ENCODE data around the gene IQSEC1. TPM values are rescaled to one million over a fixed set of nuclear protein-coding genes. Genes with fewer than 3 reads are reported as not detected.
A peak's percentile ranks its signal among the peaks of the same experiment; 100 is the strongest.

Gene IQSEC1
- total RNA-seq, 2 donors from 2014 or later: 57.5 to 63.9 TPM

- Histone ChIP-seq H3K9me3 (no peaks in the 10 kb centered on the region), H3K27ac (peak overlapping the region; percentile 86 to 87), H3K4me1 (peaks cover 0 to 92% of the 10 kb centered on the region in 2 donors), H3K36me3 (no peaks in the 10 kb centered on the region), H3K4me3 (peak overlapping the region; percentile 68 to 88), H3K27me3 (no peaks in the 10 kb centered on the region)
- TF ChIP-seq CTCF (IDR thresholded peaks at IDR 0.05): no peak
- DNase-seq (ENCODE audit: low spot score): no peak
Measured at GRCh38 chr3:12965999-12966846, 107.0 kb downstream of the IQSEC1 start.

- Histone ChIP-seq H3K9me3 (no peaks in the 10 kb centered on the region), H3K36me3 (no peaks in the 10 kb centered on the region), H3K27ac (peak overlapping the region; percentile 15 to 47), H3K27me3 (no peaks in the 10 kb centered on the region), H3K4me3 (no peak overlapping the region), H3K4me1 (peaks cover 0 to 95% of the 10 kb centered on the region in 2 donors)
- no peak for DNase-seq (ENCODE audit: low spot score)
- TF ChIP-seq CTCF (IDR thresholded peaks at IDR 0.05): no peak
Measured at GRCh38 chr3:12964711-12965612, 108.3 kb downstream of the IQSEC1 start.

- H3K4me1 ChIP-seq: peaks cover 0 to 95% of the 10 kb centered on the region in 2 donors
Measured at GRCh38 chr3:12963922-12964701, 109.1 kb downstream of the IQSEC1 start.

GRCh38 chr3:12963231-12963896 is 109.9 kb downstream of the IQSEC1 start:
- peaks cover 0 to 95% of the 10 kb centered on the region in 2 donors for H3K4me1 ChIP-seq

More at GRCh38 chr3:12963922-12964701, 109.1 kb downstream of the IQSEC1 start:
- Histone ChIP-seq H3K27me3 (no peaks in the 10 kb centered on the region), H3K27ac (peak overlapping the region; percentile 15 to 88), H3K9me3 (no peaks in the 10 kb centered on the region), H3K36me3 (no peaks in the 10 kb centered on the region), H3K4me3 (no peak overlapping the region)
- no peak for TF ChIP-seq CTCF (IDR thresholded peaks at IDR 0.05)
- DNase-seq (ENCODE audit: low spot score): no peak

More at GRCh38 chr3:12963231-12963896, 109.9 kb downstream of the IQSEC1 start:
- no peaks in the 10 kb centered on the region for H3K27me3 ChIP-seq
- H3K36me3 ChIP-seq: no peaks in the 10 kb centered on the region
- DNase-seq (ENCODE audit: low spot score): no peak
- no peaks in the 10 kb centered on the region for H3K9me3 ChIP-seq
- no peak for TF ChIP-seq CTCF (IDR thresholded peaks at IDR 0.05)
- H3K4me3 ChIP-seq: no peak overlapping the region
- H3K27ac ChIP-seq: peak overlapping the region; percentile 15 to 88
